GM03348 (cell line): ENCODE data around the gene FSCN2.

ENCODE experiments used
- DNase-seq: peaks from one replicate; pipeline ENCODE4 v3.0.0; 2012; ENCODE audit warnings: low spot score

The FSCN2 gene

DNA sequence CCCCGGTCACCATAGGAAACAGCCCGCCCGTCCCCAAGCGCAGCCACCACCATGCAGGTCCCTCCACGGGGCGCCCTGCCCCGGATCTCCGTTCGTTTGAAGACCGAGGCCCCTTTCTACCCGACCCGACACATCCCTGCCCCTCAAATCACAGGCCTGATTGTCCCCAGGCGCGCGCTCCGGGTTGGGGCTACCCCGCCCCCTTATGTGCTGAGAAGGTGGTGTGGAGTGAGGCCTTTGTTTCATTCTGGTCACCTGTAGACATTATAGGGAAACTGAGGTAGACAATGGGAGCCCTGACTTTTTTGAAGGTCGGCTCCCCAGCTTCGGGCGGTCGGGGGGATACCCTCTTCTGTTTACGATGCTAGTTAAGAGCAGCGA, 14.8 kb upstream of the FSCN2 start:
- peak; percentile 57 for DNase-seq

DNA sequence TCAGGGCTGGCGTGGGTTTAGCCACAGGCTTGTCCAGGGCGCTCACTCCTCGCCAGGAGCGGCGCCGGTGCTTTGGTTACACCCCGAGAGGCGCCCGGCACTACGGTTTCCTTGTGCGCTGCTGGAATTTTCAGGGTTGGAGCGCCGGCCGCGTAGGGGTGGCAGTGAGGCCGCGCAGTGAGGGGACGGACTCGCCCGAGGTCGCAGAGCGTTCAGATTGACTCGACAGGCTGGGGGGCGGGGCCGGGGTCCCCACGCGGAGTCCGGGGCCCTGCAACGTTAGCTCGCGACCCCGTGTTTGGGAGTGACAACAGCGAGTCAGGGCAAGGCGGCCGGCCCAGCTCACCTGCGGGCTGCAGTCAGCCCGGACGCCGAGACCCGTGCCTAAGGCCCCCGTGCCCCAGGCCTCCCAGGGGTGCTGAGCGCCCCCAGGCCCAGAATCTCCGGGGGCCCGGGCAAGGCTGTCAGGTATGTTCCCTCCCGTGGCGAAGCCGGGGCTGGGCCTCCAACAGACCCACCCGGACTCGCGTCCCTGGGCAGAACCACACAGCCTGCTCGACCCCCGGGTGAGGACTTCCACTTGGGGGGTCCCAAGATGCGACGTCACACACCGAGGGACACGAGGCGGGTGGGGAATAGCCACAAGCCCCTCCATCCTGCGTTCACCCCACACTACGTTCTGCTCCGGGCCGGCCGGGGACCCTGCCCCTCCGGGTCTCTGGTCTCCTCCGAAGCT, 14.3 kb upstream of the FSCN2 start:
- DNase-seq: peak; percentile 67

- no peak for DNase-seq
These were observed 13.8 kb upstream of the FSCN2 start for GRCh38 chr17:81514489-81514738.

DNA sequence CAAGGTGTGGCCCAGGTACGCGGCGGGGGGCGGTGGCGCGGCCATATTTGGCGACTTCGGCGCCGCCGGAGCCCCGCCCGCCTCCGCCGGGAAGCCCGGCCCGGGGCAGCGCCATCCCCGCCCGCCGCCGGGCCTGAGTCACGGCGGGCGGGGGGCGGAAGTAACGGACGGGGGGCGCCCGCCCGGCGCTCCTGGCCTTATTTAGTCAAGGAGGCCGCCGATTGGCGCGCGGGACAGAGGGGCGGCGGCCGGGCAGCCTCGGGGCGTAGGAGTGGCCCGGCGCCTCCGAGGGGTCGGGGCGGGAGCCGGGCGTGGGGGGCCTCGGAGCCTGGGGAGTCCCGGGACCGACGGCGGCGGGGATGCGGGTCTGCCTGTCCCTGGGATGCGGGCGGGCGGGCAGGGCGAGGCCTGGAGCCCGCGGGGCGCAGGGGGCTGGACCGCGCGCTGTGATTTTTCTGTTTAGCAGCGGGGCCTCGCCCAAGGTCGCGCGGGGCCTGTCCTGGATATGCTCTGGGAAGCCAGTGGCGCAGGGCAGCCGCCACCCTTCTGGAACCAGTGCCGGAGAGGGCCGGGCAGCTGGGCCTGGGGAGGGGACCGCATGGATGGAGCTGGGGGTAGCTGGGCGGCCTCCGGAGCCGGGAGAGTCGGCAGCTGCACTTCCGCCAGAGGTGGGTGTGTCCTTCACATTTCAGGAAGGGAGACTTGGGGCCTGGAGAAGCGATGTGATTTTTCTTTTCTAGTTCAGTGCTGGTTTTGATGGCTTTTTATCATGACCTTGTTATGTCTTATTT, 13.2 kb upstream of the FSCN2 start:
- DNase-seq: peak; percentile 95

DNA sequence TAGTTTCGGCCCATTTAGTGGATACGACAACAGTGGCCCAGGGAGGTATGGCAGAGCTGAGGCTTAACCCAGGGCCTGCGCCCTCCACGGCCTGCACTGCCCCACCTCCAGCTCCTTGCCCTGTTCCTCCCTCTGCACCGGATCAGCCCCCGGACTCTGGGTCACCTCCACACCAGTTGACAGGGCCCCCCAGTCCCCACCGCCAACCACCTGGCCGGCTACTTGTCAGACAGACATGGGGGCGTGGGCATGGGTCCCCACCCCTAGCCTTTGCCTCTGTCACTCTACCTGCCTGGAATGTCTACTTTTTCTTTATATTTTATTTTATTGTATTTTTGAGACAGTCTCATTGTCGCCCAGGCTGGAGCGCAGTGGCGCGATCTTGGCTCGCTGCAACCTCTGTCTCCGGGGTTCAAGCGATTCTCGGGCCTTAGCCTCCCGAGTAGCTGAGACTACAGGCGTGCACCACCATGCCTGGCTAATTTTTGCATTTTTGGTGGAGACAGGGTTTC, 12.6 kb upstream of the FSCN2 start:
- DNase-seq: no peak

GRCh38 chr17:81516439-81516838, 11.7 kb upstream of the FSCN2 start:
- DNase-seq: no peak

DNA sequence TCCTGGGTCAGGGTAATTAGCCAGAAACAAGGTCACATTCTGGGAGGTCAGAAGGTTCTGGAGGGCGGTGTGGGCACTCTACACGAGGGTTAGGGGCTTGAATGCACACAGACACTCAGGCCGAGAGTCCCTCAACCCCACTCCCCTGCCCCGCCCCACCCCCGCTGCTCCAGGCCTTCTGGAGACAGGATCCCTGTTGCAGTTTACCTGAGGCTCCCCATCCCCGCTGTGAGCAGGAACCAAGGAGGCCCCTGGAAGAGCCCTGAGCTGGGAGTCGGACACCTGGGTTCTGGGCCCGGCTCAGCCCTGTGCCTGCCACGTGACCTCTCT, 11.2 kb upstream of the FSCN2 start:
- no peak for DNase-seq

DNA sequence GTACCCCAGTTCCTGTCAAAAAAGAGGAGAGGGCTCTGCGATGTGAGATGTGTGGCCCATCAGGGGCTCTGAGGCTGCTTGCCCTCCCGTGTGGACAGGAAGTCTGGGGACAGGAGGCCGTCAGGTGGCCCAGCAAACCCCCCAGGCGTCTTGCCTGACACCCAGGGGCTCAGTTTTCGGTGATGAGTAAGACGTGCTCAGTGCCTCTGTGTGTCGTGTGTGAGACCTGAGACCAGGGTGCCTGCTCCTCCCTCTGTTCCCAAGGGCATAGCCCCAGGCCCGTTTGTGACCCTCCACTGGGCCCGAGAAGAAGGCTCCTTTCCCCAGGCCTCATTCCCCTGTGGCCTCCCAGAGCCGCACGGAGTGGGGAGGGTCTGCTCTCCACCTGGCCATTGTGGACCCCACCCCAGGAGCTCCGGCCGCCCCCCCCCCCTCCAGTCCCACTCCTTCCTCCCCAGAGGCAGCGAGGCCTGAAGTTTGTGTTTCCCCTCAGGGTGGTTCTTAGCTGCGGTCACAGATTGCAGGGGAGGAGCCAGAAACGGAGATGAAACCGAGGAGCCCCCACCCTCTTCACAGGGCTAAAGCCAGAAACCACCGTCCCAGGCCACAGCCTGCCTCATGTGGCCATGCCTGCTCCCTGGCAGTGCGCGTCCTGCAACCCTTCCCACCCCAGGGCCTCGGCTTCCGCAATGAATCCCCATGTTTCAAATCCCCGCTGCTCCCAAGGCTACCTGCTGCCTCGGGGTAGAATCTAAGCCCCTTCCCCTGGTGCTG, 10.7 kb upstream of the FSCN2 start:
- no peak for DNase-seq

- DNase-seq: no peak
These were observed 9.9 kb upstream of the FSCN2 start for GRCh38 chr17:81518113-81518784.

DNA sequence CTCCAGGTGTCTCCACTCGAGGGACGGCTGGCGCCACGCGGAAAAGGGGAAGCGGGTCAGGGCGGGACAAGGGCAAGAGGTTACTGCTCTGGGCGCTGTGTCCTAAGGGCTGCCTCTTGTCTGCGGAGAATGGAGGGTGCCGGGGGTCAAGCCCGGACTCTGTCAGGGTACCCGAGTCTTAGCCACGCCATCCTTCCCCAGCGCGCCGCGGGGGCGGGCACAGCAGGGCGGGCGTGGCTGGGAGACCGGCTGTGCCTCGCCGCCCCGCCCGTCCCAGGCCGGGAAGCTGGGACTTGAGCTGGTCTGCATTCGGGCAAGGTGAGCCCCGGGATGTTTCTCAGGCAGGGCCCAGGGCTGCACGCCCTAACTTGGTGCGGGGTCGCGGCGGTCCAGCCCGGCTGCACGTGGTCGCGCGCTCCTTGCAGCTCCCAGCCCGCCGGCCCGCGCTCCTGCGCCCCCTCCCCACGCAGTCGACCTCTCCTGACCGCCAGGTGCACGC, 9.3 kb upstream of the FSCN2 start:
- DNase-seq: peak; percentile 80

GRCh38 chr17:81519284-81520020, 8.7 kb upstream of the FSCN2 start:
- no peak for DNase-seq

DNA sequence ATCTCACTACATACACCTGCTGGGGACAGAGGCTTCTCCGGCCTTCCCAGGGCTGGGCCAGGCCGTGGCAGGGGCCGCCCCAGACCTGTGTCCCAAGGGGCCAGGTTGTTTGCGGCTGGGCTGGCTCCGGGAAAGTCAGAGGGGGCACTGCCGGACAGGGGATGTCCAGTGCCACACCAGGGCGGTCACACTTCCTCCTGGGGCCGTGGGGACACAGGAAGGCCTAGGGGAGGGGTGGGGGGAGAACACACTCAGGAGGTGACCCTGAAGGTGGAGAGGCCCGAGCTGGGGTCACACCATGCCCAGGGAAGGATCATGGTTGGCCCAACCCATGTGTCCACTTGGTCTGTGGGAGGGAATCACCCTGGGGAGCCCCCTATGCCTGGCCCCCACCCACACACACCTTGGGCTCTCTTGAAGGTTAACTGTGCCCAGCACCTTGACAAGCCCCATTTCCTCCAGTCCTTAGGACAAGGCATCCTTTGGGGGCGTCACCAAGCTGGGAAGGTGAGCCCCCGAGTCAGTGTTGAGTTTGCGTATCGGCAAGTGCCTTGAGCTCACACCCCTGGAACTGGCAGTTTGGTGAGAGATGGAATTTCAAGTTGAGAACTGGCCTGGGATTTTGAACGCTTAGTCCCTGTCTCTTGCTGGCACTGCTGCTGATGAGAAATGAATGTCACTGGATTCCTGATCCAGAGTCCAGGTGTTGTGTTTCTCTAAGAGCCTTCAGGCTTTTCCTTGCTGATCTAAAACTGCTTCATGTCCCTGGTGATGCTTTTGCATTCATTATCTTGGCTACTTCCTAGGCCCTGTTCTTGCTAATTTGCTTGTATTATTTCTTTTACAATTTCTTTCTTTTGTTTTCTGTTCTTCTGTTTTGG, 7.9 kb upstream of the FSCN2 start:
- no peak for DNase-seq

DNA sequence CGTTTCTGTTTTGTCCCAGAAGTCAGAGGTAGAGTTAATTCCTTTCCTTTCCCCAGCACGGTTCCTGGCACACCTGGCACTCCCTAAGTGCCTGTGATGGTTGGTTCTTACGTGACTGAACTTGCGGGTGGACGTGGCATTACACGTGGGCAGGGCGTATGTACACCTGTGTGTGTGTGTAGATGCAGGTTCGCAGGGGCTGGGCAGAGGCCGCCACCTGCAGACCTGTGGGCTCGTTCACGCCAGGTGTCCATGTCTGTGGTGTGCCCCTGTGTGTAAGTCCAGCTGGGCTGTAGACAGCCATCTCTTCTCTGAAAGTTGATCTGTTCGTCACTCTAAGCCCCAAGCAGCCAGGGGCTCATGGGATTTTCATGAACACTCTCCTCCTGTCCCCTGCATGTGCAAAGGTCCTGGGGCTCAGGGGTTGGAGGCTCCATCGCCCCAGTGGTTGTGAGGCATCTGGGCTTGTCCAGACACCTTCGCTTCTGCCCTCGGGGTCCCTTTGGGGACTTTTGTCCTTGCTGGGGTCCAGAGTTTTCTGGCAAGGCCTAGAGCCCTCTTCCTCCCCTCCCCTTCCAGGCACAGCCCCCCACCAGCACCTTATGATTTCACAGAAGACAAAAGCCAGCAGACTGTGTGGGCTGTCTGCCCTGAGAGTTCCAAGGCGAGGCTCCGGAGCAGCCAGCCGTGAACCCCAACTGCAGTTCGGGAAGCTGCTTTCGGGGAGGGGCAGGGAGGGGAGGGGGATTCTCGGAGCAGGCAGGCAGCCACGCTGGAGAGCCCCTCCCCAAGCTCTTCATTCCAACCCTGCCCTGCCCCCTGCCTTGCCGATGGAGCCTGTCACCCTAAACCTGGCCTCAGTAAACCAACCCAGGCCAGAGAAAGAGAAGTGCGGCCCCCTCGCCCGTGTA, 5.4 kb upstream of the FSCN2 start:
- no peak for DNase-seq

DNA sequence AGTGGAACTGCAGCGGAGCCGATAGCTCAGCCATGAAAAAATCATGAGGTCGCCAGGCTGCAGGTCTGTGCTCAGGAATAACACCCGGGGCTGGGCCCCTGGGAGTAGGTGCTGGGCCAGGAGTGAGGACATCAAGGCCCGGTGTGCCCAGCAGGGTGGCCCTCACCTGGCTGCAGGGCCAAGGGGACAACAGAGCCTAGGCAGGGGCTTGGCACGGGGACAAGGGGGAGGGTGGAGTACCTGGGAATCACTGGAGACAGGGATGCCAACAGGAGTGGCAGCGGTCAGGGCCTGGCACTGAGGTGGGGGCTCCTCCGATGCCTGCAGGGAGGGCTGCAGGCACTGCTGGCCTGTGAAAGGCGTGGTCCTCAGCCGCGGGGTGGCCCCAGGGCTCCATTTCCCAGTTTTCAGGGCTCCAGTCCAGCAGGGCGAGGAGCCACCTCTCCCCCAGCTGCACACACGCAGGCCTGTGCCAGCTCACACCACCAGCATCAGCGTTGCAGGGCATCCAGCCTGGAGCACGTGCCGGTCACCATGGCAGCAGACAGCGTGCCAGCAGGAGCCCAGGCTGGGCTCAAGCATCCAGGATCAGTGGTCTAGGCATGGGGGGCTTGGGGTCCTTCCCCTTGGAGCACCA, 4.7 kb upstream of the FSCN2 start:
- peak; percentile 74 for DNase-seq

GRCh38 chr17:81524039-81524864, 3.9 kb upstream of the FSCN2 start:
- DNase-seq: no peak

- no peak for DNase-seq
These were observed 3.4 kb upstream of the FSCN2 start for GRCh38 chr17:81524865-81525159.

GRCh38 chr17:81526662-81527571, 1.3 kb upstream of the FSCN2 start:
- no peak for DNase-seq

GRCh38 chr17:81528384-81528650, 140 bp downstream of the FSCN2 start:
- no peak for DNase-seq
